Measurements from ENCODE around the gene FLNB. TPM values are rescaled to one million over a fixed set of nuclear protein-coding genes. Genes with fewer than 3 reads are reported as not detected.

Gene FLNB
- total and polyA plus RNA-seq, 8 donors = 85.2 to 152 (median 102) TPM

- WGBS, 2 donors = 69 to 73% methylated on average over 10 of the region's 10 CpGs
Measured at GRCh38 chr3:58188921-58189451, 180.8 kb downstream of the FLNB start.

GRCh38 chr3:58189691-58190090, 181.5 kb downstream of the FLNB start:
- intact Hi-C loops (cut with DNase I) = loop anchor here in 2 of 3 donors (5.0 to 10.0 kb wide), 3 partner anchors 105 to 225 kb away; no protein-coding TSS in a partner anchor
- no peak for ATAC-seq
- Histone ChIP-seq H3K27me3 (no peaks in the 10 kb centered on the region), H3K4me3 (no peak overlapping the region), H3K36me3 (no peaks in the 10 kb centered on the region), H3K4me1 (no peaks in the 10 kb centered on the region), H3K27ac (no peak overlapping the region), H3K9me3 (no peaks in the 10 kb centered on the region)
- FAIRE-seq = no peak
- WGBS, 2 donors = 68 to 72% methylated on average over 5 of the region's 5 CpGs
- DNase-seq = no peak
- TF ChIP-seq CTCF (IDR thresholded peaks at IDR 0.05) = no peak

More at GRCh38 chr3:58188921-58189451, 180.8 kb downstream of the FLNB start:
- peak in 1 of 6 donors; percentile 35 for DNase-seq
- ATAC-seq = no peak
- intact Hi-C loops (cut with DNase I) = loop anchor here in 2 of 3 donors (5.0 to 10.0 kb wide), 3 partner anchors 106 to 226 kb away; no protein-coding TSS in a partner anchor
- Histone ChIP-seq H3K9me3 (no peaks in the 10 kb centered on the region), H3K36me3 (no peaks in the 10 kb centered on the region), H3K27ac (no peak overlapping the region), H3K27me3 (no peaks in the 10 kb centered on the region), H3K4me3 (no peak overlapping the region), H3K4me1 (no peaks in the 10 kb centered on the region)
- no peak for FAIRE-seq
- no peak for TF ChIP-seq CTCF (IDR thresholded peaks at IDR 0.05)

- FAIRE-seq = no peak
- ATAC-seq = no peak
- no peak overlapping the region for H3K27ac ChIP-seq
Measured at GRCh38 chr3:58190291-58190690, 182.1 kb downstream of the FLNB start.

GRCh38 chr3:58190882-58191281, 182.7 kb downstream of the FLNB start:
- TF ChIP-seq CTCF (IDR thresholded peaks at IDR 0.05) = no peak
- DNase-seq = no peak
- H3K27me3 ChIP-seq = no peaks in the 10 kb centered on the region
- no peaks in the 10 kb centered on the region for H3K36me3 ChIP-seq
- no peak for FAIRE-seq
- intact Hi-C loops (cut with DNase I) = no loop called here
- 84 to 92% methylated on average over 4 of the region's 4 CpGs for WGBS, 2 donors
- H3K9me3 ChIP-seq = no peaks in the 10 kb centered on the region
- no peaks in the 10 kb centered on the region for H3K4me1 ChIP-seq
- no peak for ATAC-seq
- no peak overlapping the region for H3K27ac ChIP-seq
- no peak overlapping the region for H3K4me3 ChIP-seq

More at GRCh38 chr3:58190291-58190690, 182.1 kb downstream of the FLNB start:
- H3K4me3 ChIP-seq = no peak overlapping the region
- intact Hi-C loops (cut with DNase I) = no loop called here
- no peaks in the 10 kb centered on the region for H3K36me3 ChIP-seq
- no peaks in the 10 kb centered on the region for H3K9me3 ChIP-seq
- no peak for DNase-seq
- 93 to 94% methylated on average over 4 of the region's 4 CpGs for WGBS, 2 donors
- no peak for TF ChIP-seq CTCF (IDR thresholded peaks at IDR 0.05)
- no peaks in the 10 kb centered on the region for H3K27me3 ChIP-seq
- no peaks in the 10 kb centered on the region for H3K4me1 ChIP-seq

GRCh38 chr3:58191361-58191991, 183.3 kb downstream of the FLNB start:
- FAIRE-seq = no peak
- DNase-seq = no peak
- TF ChIP-seq CTCF (IDR thresholded peaks at IDR 0.05) = no peak
- H3K36me3 ChIP-seq = no peaks in the 10 kb centered on the region
- intact Hi-C loops (cut with DNase I) = no loop called here
- H3K4me3 ChIP-seq = no peak overlapping the region
- no peaks in the 10 kb centered on the region for H3K4me1 ChIP-seq
- ATAC-seq = no peak
- 53 to 61% methylated on average over 10 of the region's 10 CpGs for WGBS, 2 donors
- H3K27ac ChIP-seq = no peak overlapping the region
- H3K9me3 ChIP-seq = no peaks in the 10 kb centered on the region
- H3K27me3 ChIP-seq = no peaks in the 10 kb centered on the region

All from pancreas (tissue), 10 donors.